ENCODE measurements around the gene TMEM267.
"Not testable (repeated sequence)": the region's sequence is repeated elsewhere in the genome, so short reads cannot be mapped to it uniquely, and the experiment has no call there.

The TMEM267 gene

DNA sequence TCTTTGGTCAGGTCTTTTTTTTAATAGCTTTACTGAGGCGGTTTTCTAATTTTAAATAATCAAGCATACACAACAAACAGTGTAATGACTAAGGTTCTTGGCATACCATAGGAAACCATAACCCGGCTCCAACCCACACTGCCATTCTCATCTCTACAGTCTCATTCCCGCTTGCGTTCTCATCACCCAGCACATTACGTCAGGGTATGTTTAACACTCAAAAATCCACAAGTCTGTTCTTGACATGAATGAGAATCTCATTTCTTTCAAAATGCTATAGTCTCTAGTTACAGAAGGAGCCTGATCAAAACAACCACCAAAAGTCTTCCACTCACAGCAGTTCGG is 30.8 kb upstream of the TMEM267 start:
- TF ChIP-seq, protein P1, sequence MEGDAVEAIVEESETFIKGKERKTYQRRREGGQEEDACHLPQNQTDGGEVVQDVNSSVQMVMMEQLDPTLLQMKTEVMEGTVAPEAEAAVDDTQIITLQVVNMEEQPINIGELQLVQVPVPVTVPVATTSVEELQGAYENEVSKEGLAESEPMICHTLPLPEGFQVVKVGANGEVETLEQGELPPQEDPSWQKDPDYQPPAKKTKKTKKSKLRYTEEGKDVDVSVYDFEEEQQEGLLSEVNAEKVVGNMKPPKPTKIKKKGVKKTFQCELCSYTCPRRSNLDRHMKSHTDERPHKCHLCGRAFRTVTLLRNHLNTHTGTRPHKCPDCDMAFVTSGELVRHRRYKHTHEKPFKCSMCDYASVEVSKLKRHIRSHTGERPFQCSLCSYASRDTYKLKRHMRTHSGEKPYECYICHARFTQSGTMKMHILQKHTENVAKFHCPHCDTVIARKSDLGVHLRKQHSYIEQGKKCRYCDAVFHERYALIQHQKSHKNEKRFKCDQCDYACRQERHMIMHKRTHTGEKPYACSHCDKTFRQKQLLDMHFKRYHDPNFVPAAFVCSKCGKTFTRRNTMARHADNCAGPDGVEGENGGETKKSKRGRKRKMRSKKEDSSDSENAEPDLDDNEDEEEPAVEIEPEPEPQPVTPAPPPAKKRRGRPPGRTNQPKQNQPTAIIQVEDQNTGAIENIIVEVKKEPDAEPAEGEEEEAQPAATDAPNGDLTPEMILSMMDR (IDR thresholded peaks at IDR 0.05; ENCODE audit: control insufficient read depth, insufficient read depth, low read depth, low read length, missing control alignments) = no peak
- peak overlapping the region; percentile 69 for H3K4me3 ChIP-seq (ENCODE audit: control insufficient read depth, low read depth, low read length)
- peak; percentile 27 for DNase-seq (ENCODE audit: low read depth)

DNA sequence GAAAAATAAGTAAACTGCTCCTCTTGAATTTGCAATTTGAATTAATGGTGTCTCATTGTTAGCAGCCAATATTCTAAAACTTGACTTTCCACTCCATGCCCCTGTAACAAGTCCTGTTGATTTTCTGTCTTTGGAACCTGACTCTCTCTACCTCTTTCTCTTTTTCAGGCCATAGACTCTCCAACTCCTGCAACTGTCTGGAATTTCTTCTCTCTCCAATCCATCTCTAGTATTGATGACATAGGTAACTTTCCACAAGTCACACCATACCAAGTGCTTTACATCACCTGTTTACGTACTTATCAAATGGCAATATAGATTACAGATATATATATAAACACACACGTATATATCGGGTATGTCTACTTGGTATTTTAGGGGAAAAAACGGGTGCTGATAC is 30.4 kb upstream of the TMEM267 start:
- TF ChIP-seq, protein P1 (IDR thresholded peaks at IDR 0.05; ENCODE audit: control insufficient read depth, insufficient read depth, low read depth, low read length, missing control alignments) = no peak
- no peak for DNase-seq (ENCODE audit: low read depth)
- H3K4me3 ChIP-seq (ENCODE audit: control insufficient read depth, low read depth, low read length) = peak overlapping the region; percentile 69

DNA sequence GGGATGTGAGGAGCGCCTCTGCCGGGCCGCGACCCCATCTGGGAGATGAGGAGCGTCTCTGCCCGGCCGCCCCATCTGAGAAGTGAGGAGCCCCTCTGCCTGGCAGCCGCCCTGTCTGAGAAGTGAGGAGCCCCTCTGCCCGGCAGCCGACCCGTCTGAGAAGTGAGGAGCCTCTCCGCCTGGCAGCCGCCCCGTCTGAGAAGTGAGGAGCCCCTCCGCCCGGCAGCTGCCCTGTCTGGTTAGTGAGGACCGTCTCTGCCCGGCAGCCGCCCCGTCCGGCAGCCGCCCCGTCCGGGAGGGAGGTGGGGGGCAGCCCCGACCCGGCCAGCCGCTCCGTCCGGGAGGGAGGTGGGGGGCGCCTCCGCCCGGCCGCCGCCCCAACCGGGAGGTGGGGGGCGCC is 27.4 kb upstream of the TMEM267 start:
- DNase-seq (ENCODE audit: low read depth); H3K4me3 ChIP-seq (ENCODE audit: control insufficient read depth, low read depth, low read length): not testable (repeated sequence)

DNA sequence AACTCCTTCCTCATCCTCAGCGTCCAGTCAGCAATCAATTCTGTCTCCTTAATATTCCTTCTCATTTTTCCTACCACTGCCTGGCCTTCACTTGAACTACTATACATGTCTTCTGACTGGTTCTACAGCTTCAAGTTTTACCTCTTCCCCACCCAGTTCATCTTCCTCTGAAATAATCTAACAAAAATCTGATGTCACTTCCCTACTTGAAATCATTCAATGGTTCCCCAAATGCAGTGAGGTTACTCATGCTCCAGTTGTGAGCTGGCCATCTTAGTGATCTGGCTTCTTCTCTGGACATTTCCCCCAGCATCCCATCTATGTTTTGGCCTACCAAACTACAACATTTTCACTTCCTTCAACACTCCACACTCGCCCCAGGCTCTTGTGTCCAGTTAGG is 14.9 kb upstream of the TMEM267 start:
- TF ChIP-seq, protein P1 (IDR thresholded peaks at IDR 0.05; ENCODE audit: control insufficient read depth, insufficient read depth, low read depth, low read length, missing control alignments) = no peak
- no peak overlapping the region for H3K4me3 ChIP-seq (ENCODE audit: control insufficient read depth, low read depth, low read length)
- no peak for DNase-seq (ENCODE audit: low read depth)

DNA sequence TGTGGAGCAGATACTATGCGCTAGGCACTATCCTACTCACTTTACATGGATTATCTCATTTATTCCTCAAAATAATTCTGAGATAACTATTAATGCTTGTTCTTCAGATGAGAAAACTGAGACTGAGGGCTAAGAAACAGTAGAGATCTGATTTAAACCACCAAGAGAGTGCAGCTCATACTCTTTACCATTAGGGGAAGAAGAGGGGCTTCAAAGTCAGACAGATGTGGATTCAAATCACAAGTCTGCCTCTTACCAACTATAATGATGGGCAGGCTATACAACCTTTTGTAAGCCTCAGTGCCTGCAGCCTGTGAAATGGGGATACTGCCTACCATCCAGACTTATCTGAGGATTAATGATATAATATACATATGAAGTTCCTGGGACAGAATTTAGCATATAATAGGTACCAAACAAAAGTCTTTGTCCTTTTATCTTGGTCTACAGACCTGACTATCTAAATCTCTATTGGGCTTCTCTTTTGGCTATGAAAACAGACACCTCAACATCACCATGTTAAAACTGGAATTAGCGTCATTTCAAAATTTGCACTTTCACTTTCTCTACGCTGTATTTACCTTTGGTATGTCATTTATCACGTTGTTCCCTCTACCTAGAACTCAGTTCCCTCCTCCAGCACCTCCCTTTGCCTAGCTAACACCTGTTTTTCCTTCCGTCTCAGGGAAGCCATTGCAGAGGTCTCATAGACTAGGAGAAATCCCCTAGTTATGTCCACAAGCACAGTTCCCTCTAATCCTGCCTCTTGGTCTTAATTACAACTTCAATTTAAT is 13.8 kb upstream of the TMEM267 start:
- H3K4me3 ChIP-seq (ENCODE audit: control insufficient read depth, low read depth, low read length) = no peak overlapping the region
- DNase-seq (ENCODE audit: low read depth) = no peak
- TF ChIP-seq, protein P1 (IDR thresholded peaks at IDR 0.05; ENCODE audit: control insufficient read depth, insufficient read depth, low read depth, low read length, missing control alignments) = no peak

DNA sequence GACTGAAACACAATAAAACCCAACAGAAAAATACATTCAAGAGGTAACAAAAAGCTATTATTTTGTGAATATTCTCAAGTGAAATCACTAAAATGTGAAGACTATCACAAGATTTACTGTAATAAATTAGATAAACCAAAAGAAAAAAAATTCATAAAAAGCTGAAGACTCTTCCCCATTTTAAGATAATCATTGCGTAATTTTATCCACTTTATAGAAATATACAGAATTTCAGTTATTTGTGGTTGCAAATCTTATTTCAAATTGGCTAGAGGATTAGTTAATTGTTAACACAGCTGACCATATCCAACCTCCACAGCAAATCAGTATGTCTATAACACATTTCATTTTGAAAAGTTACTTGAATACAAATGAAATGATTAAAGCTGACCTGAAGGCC is 7.7 kb upstream of the TMEM267 start:
- TF ChIP-seq, protein P1 (IDR thresholded peaks at IDR 0.05; ENCODE audit: control insufficient read depth, insufficient read depth, low read depth, low read length, missing control alignments) = no peak
- H3K4me3 ChIP-seq (ENCODE audit: control insufficient read depth, low read depth, low read length) = no peak overlapping the region
- DNase-seq (ENCODE audit: low read depth) = no peak

DNA sequence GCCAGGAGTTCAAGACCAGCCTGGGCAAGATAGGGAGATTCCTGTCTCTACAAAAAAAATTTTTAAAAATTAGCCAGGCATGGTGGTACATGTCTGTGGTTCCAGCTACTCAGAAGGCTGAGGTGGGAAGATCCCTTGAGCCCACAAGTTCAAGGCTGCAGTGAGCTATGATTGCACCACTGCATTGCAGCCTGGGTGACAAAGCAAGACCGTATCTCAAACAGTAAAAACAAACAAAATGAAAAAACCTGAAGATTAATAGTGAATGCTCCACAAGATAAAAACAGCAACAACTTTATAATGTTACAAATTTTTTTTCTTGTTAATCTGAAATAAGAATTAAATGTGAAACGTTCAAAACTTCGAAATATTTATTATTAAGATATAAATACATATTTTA is 2.7 kb upstream of the TMEM267 start:
- H3K4me3 ChIP-seq (ENCODE audit: control insufficient read depth, low read depth, low read length) = no peak overlapping the region
- TF ChIP-seq, protein P1 (IDR thresholded peaks at IDR 0.05; ENCODE audit: control insufficient read depth, insufficient read depth, low read depth, low read length, missing control alignments) = no peak
- DNase-seq (ENCODE audit: low read depth) = no peak

Data from AG09309 (cell line).